ENCODE data around the gene RPTOR.
A peak's percentile ranks its signal among the peaks of the same experiment; 100 is the strongest.

RPTOR gene

GRCh38 chr17:80889231-80890195 is 344.9 kb downstream of the RPTOR start:
- no peaks in the 10 kb centered on the region for H3K27me3 ChIP-seq (replicated peaks)
- H3K27ac ChIP-seq = no peak overlapping the region
- in situ Hi-C loops (cut with HindIII; ENCODE audit: low pct_ligation_motif_present, low sequenced_read_pairs) = no loop called here
- H3K36me3 ChIP-seq (replicated peaks) = peaks cover 16% of the 10 kb centered on the region
- no peak for DNase-seq
- H3K4me3 ChIP-seq (ENCODE audit: low read depth, low read length) = no peak overlapping the region
- TF ChIP-seq, protein P1, sequence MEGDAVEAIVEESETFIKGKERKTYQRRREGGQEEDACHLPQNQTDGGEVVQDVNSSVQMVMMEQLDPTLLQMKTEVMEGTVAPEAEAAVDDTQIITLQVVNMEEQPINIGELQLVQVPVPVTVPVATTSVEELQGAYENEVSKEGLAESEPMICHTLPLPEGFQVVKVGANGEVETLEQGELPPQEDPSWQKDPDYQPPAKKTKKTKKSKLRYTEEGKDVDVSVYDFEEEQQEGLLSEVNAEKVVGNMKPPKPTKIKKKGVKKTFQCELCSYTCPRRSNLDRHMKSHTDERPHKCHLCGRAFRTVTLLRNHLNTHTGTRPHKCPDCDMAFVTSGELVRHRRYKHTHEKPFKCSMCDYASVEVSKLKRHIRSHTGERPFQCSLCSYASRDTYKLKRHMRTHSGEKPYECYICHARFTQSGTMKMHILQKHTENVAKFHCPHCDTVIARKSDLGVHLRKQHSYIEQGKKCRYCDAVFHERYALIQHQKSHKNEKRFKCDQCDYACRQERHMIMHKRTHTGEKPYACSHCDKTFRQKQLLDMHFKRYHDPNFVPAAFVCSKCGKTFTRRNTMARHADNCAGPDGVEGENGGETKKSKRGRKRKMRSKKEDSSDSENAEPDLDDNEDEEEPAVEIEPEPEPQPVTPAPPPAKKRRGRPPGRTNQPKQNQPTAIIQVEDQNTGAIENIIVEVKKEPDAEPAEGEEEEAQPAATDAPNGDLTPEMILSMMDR (IDR thresholded peaks at IDR 0.05; ENCODE audit: low read depth, low read length, missing control alignments) = no peak

GRCh38 chr17:80890196-80890920 is 345.7 kb downstream of the RPTOR start:
- Histone ChIP-seq H3K36me3 (replicated peaks) (peaks cover 11% of the 10 kb centered on the region), H3K27ac (peak overlapping the region; percentile 98), H3K27me3 (replicated peaks) (no peaks in the 10 kb centered on the region), H3K4me3 (ENCODE audit: low read depth, low read length) (no peak overlapping the region)
- TF ChIP-seq, protein P1 (IDR thresholded peaks at IDR 0.05; ENCODE audit: low read depth, low read length, missing control alignments) = no peak
- DNase-seq = no peak
- in situ Hi-C loops (cut with HindIII; ENCODE audit: low pct_ligation_motif_present, low sequenced_read_pairs) = no loop called here

- TF ChIP-seq, protein P1 (IDR thresholded peaks at IDR 0.05; ENCODE audit: low read depth, low read length, missing control alignments) = no peak
- in situ Hi-C loops (cut with HindIII; ENCODE audit: low pct_ligation_motif_present, low sequenced_read_pairs) = no loop called here
- H3K36me3 ChIP-seq (replicated peaks) = peaks cover 11% of the 10 kb centered on the region
- H3K4me3 ChIP-seq (ENCODE audit: low read depth, low read length) = peak overlapping the region; percentile 16
- H3K27ac ChIP-seq = peak overlapping the region; percentile 98
- no peak for DNase-seq
- H3K27me3 ChIP-seq (replicated peaks) = no peaks in the 10 kb centered on the region
Measured at GRCh38 chr17:80890921-80891396, 346.3 kb downstream of the RPTOR start.

GRCh38 chr17:80891397-80892018 is 346.9 kb downstream of the RPTOR start:
- TF ChIP-seq, protein P1 (IDR thresholded peaks at IDR 0.05; ENCODE audit: low read depth, low read length, missing control alignments) = peak; percentile 30
- peak overlapping the region; percentile 16 for H3K4me3 ChIP-seq (ENCODE audit: low read depth, low read length)
- DNase-seq = peak; percentile 94
- peak overlapping the region; percentile 98 for H3K27ac ChIP-seq
- peaks cover 11% of the 10 kb centered on the region for H3K36me3 ChIP-seq (replicated peaks)
- in situ Hi-C loops (cut with HindIII; ENCODE audit: low pct_ligation_motif_present, low sequenced_read_pairs) = no loop called here
- no peaks in the 10 kb centered on the region for H3K27me3 ChIP-seq (replicated peaks)

- peak overlapping the region; percentile 20 for H3K4me3 ChIP-seq (ENCODE audit: low read depth, low read length)
- TF ChIP-seq, protein P1 (IDR thresholded peaks at IDR 0.05; ENCODE audit: low read depth, low read length, missing control alignments) = no peak
- peaks cover 11% of the 10 kb centered on the region for H3K36me3 ChIP-seq (replicated peaks)
- H3K27me3 ChIP-seq (replicated peaks) = no peaks in the 10 kb centered on the region
- in situ Hi-C loops (cut with HindIII; ENCODE audit: low pct_ligation_motif_present, low sequenced_read_pairs) = no loop called here
- H3K27ac ChIP-seq = peak overlapping the region; percentile 98
- DNase-seq = peak; percentile 99
Measured at GRCh38 chr17:80892019-80892855, 347.6 kb downstream of the RPTOR start.
